RPMI7951 (cell line): ENCODE results near the gene GALNT11. TPM values are rescaled to one million over a fixed set of nuclear protein-coding genes. Genes with fewer than 3 reads are reported as not detected.
"Not testable (repeated sequence)": the region's sequence is repeated elsewhere in the genome, so short reads cannot be mapped to it uniquely, and the experiment has no call there.

ENCODE experiments used
- DNase-seq: peaks from one replicate; pipeline ENCODE4 v3.0.0-alpha.2; 2012; ENCODE audit warnings: low read depth
- total RNA-seq: library from RNA; depleted of rRNA; stranded (reverse); fragments of >200 nt; shearing (Covaris generic); gene quantifications from 2 replicates; pipeline ENCODE4 v1.2.3, GENCODE V29; 2014; rRNA removed

Gene GALNT11
- 38.0 and 40.9 TPM in 2 replicates for total RNA-seq

DNA sequence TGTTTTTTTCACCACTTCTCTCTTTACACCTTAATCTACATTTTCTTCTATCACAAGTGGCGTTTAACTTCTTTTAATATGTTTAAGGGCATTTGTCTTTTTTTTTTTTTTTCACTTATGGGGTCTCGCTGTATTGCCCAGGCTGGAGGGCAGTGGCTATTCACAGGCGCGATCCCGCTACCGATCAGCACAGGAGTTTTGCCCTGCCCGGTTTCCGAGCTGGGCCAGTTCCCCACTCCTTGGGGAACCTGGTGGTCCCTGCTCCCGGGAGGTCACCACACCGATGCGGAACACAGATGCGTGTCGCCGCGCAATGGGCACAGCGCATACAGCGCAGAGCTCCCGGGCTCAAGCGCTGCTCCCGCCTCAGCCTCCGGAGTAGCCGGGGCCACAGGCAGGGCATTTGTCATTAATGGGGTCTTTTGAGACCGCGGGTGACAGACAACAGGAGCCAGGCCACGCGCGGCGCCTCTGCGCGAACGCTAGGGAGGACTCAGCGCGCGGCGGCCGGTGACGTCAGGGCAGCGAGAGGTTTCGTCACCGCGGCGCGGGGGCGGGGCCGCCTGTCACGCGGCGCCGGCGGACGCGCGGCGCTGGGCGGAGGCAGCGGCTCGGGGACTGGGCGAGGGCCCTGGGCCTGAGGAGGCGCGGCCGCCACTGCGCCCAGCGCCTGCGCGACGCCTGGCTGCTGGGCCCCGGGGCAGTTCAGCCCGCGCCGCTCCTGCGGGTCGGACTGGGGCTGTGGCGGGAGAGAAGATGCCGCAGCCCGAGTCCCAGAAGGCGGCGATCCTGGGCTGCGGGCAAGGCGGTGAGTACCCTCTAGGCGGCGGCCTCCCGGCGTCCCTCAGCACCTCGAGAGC lies at the start of gene GALNT11:
Gene GALNT11, plus strand, starts transcription at position 598 of the 860 bp plus-strand sequence. CDS start 68,554 bp downstream, outside the sequence.
- DNase-seq = peak; percentile 86

DNA sequence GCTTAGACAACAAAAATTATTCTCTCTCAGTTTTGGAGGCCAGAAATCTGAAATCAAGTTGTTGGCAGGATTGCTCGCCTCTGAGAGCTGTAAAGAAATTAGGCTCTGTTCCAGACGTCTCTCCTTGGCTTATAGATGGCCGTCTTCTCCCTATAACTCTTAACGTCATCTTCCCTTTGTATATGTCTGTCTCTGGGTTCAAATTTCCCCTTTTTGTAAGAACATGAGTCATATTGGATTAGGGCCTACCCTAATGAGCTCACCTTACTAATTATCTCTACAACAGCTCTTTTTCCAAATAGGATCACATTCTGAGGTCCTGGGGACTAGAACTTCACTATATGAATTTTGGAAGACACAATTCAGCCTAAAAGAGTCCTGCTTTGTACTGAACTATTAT lies 46.9 kb upstream of the GALNT11 start:
- no peak for DNase-seq

DNA sequence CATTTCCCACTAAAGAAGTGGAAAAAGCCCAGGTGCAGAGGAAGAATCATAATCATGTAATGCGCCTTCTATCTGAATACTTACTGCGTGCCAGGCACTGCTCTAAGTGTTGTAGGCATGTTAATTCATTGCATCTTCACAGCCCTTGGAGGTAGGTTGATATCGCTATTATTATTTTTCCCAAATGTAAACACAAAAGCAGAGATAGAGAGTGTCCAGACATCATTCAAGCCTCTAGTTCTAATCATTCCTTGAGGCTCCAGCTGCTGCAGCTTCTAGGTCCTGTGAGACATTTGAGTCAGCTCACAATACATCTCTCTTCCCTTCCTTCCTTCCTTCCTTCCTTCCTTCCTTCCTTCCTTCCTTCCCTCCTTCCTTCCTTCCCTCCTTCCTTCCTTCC lies 44.3 kb upstream of the GALNT11 start:
- DNase-seq = no peak

DNA sequence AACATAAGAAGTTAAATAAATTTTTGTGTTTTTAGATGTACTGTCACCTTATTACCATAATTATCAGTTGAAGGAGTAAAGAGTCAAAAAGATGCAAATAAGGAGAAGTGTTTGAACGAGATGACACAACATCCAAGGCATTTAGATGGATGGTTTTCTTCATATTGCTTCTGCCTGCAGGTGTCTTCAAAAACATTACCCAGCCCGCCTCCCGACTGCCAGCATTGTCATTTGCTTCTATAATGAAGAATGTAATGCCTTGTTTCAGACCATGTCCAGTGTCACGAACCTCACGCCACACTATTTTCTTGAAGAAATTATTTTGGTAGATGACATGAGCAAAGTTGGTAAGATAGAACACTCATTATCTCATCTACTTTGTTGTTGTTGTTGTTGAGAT lies 42.7 kb upstream of the GALNT11 start:
- peak; percentile 10 for DNase-seq

DNA sequence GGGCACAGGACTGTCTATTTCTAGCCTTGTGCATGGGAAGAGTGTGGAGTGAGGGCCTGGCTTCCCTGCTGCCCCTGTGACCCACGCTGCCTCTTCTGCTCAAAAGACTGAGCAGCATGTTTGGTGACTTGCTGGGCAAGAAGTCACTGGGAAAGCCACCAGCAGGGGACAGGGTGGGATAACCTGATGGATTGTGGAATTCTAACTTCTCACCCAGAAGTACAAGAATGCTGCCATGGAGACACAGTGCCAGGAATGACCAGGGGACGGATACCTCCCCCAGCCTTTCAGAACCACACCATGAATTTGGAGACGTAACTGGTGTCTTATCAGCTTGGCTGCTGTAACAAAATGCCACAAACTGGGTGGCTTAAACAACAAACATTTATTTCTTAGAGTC lies 40.9 kb upstream of the GALNT11 start:
- no peak for DNase-seq

DNA sequence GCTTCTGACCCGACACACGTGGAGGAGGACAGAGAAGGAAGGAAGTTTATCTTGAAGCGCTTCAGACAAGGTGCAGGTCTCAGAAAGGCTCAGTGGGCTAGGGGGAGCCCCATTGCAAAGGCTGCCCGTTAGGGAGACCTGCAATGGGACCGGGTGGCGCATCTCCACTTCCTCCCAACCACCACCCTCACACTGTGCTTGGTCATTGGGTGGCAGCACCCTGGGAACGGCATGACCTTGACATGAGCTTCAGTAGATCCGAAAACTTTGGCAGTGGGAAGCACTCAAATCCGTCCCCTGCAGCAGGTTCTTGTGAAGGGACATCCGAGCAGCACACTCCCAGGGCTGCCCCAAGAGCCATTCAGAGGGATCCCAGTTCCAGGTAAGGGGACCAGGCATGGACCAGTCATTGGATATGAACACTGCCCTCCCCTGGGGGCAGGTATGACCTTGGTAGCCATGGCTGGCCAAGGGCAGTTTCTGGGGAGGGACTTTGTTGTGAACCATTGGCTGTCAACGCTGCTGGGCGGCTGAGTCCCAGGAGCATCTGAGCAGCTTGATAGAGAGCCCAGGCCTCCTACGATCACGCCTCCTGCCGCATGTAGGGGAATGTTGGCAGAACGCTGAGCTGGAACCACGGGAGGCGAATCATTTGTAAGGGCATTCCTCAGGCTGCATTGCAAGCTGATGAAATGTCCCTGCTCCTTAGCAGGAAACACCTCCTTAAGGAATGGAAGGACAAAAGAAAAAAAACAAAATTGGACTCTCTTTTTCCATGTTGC lies 37.5 kb upstream of the GALNT11 start:
- DNase-seq = no peak

DNA sequence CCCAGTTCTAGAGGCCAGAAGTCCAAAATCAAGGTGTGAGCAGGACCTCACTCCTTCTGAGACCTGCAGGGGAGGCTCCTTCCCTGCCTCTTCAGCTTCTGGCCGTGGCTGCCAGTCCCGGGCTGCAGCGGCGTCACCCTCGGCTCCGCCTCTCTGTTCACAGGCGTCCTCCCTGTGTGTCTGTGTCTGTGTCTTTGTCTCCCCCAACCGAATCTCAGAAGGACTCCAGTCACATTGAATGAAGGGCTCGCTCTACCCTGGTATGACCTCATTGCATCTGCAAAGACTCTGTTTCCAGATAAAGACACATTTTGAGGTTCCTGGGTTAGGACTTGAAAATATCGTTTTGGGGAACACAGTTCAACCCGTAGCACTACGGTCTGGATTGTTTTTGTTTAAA lies 33.1 kb upstream of the GALNT11 start:
- peak; percentile 39 for DNase-seq

DNA sequence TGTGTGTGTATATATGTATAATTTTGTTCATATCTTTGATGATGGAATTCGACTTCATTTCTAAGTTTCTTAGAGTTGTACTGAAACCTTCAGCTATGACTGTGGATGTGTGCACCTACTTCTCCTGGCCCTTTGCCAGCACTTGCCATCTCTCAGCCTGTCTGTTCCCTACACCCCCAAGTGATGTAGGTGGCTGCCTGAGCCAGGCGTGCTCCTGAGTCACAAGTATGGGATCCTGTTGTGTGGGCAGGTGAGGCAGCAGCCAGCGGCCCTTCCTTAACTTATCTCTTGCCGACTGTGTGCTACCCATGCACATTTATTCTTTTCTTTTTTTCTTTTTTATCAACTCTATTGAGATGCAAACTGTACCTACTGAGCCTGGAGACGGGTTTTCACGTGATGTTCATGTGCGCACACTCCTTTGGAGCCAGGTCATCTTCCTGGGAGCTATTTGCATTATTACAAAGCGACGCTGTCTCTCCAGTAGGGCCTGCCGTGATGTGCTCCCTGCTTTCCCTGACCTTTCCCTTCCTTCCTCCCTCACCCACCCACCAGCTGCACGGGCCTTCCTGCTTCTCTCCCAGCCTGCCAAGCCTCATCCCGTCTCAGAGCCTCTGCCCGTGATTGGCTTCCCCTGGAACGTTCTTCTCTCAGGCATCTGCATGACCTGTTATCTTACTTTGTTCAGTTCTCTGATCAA lies 31.3 kb upstream of the GALNT11 start:
- no peak for DNase-seq

DNA sequence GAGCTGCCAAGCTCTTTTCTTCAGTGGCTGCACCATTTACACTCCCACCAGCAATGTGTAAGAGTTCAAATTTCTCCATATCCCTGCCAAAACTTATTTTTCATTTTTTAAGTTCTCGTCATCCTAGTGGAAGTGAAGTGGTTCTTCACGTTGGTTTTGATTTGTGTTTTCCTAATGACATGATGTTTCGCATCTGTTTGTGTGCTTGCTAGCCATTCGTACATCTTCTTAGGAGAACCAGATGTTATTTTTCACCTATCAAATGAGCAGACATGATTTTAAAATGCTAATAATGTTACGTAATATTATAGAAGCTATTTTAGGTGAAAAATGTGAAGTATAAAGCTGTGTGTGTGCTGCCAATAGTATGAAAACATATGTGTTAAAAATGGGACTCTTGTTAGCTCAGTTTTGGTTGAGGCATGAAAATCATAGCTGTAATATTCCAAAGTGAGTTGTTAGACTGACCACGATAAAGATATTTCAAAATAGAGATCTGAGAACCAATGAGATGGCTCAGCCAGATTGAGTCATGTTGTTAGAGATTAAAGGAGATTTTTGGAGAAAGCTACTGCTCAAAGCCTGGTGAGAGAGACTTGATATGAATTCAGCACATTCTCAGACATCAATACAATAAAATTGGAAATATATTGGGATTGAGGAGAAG lies 25.9 kb upstream of the GALNT11 start:
- DNase-seq = no peak

DNA sequence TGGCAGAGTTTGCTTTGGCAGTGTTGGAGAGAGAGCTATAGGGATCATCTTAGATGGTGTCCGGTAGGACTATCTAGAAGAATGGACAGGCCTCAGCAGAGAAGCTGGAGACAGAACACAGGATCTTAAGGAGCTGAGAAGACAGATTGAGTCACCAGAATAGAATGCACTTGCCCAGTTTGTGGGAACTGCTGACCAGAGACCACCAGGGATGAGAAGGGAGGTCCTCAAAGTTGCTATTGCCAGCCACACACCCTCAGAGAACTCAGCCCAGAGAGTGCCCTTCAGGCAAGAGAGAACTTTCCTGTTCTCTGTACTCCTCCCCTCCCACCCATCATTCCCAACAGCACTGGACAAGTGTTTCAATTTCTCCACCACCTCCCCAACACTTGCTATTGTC lies 25.3 kb upstream of the GALNT11 start:
- DNase-seq = no peak

DNA sequence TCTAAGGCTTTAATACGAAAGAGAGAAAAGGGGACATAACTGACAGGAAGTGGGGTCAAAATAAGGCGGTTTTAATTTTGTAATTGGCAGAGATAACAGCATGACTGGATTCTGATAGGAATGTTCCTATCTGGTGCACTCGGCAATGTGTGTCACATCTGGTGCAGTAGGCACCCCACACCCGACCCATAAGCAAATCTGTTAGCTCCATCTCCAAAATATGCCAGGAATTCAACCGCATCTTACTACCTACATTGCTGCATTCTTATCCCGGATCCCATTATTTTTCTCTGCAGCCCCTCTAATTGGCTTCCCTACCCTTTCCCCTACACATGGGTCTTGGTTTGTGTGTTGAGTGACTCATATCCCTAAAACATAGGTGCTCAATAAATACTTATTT lies 19.1 kb upstream of the GALNT11 start:
- DNase-seq = peak; percentile 51

DNA sequence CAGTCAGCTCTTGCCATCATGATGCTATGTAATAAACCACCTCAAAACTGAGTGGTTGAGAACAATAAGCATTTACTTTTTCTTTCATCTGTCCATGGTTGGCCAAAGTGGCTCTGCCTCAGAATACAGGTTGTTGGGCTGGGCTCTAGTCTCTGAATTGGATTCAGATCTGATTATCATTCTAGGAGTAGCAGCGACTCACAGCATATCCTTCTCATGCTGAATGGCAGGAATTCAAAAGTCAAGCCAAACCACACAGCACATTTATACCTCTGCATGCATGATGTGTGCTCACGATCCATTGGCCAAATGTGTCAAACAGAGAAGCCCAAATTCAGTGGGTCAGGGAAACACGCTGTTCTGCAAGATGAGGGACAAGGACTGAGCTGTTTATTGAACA lies 13.6 kb upstream of the GALNT11 start:
- no peak for DNase-seq

DNA sequence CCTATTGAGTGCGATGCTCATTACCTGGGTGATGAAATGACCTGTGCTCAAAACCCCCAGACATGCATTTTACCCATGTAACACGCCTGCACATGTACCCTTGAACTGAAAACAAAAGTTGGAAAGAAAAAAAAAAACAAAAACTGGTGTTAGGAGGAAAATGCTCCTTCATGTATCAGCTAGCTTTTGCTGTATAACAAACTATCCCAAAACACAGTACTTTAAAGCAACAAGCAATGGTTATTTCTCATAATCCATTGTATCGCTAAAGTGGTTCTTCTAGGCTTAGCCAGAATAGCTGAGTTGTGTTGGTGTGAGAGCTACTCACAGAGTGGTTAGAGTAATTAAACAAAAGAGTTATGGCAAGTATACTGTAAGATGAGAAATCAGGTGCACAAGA lies 12.2 kb upstream of the GALNT11 start:
- DNase-seq = no peak

DNA sequence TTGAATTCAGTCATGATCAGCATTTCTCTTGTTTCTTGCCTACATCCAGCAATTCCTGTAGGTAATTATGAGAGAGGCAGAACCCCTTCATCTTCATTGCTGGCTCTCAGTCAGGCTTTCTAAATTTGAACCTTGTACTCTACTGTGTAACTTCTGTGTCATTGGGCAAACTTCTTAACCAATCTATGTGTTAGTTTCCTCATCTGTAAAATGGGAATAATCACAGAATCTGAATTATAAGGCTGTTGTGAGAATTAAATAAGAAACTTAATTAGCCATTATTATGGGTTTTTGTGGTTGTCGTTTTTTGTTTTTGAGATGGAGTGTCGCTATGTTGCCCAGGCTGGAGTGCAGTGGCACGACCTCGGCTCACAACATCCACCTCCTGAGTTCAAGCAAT lies 11.5 kb upstream of the GALNT11 start:
- no peak for DNase-seq

DNA sequence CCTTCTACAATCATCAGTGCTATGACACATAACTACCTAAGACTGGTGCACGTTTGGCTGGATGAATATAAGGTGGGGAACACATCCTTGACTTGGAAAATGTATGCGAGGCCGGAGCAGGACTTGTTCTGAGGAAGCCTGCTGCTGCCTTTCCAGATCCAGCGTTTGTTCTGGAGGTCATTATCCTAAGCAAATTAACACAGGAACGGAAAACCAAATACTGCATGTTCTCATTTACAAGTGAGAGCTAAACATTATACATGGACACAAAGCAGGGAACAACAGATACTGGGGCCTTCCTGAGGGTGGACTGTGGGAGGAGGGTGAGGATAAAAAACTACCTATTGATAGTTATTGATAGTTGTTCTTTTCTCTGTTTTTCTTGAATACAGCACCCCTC lies 10.8 kb upstream of the GALNT11 start:
- DNase-seq = no peak

DNA sequence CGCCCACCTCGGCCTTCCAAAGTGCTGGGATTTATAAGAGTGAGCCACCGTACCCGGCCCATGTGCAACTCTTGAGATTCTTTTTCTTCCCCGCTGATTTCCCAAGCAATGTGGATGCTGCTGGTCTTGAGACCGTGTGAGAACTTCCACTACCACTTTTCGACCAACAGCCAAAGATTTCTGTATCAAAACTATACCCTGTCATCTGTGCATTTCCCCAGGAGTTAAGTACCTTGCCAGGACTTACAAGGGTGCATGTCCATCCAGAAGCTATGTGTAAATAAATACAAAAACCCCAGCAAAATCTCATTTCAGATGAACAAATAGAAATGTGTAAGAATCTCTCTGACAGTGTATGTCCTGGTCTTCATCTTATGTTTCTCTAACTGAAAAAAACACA lies 9.9 kb upstream of the GALNT11 start:
- no peak for DNase-seq

DNA sequence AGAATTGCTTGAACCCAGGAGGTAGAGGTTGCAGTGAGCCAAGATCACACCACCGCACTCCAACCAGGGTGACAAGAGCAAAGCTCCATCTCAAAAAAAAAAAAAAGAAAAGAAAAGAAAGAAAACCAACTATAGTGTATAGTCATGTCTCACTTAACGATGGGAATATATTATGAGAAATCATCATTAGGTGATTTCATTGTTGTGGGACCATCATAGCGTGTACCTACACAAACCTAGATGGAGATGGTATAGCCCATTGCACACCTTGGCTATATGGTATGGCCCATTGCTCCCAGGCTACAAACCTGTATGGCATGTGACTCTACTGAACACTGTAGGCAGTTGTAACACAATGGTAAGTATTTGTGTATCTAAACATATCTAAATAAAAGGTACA lies 8.5 kb upstream of the GALNT11 start:
- no peak for DNase-seq

DNA sequence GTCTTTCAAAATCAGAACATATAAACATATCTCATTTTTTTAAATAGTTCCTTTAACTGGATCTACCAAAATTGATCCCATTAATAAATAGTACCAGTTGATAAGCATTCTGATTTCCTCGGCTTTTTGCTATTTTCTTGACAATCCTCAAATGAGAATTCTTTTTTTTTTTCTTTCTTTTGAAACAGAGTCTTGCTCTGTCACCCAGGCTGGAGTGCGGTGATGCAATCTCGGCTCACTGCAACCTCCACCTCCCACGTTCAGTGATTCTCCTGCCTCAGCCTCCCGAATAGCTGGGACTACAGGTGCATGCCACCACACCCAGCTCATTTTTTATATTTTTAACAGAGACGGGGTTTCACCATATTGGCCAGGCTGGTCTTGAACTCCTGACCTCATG lies 7.8 kb upstream of the GALNT11 start:
- not testable (repeated sequence) for DNase-seq

DNA sequence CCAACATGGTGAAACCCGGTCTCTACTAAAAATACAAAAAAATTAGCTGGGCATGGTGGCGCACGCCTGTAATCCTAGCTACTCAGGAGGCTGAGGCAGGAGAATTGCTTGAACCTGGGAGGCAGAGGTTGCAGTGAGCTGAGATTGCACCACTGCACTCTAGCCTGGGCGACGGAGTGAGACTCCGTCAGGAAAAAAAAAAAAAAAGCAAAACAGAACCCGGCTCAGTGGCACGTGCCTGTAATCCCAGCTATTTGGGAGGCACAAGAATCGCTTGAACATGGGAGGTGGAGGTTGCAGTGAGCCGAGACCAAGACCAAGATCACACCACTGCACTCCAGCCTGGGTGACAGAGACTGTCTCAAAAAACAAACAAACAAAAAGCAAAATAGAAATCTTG lies 3.7 kb upstream of the GALNT11 start:
- DNase-seq = not testable (repeated sequence)

DNA sequence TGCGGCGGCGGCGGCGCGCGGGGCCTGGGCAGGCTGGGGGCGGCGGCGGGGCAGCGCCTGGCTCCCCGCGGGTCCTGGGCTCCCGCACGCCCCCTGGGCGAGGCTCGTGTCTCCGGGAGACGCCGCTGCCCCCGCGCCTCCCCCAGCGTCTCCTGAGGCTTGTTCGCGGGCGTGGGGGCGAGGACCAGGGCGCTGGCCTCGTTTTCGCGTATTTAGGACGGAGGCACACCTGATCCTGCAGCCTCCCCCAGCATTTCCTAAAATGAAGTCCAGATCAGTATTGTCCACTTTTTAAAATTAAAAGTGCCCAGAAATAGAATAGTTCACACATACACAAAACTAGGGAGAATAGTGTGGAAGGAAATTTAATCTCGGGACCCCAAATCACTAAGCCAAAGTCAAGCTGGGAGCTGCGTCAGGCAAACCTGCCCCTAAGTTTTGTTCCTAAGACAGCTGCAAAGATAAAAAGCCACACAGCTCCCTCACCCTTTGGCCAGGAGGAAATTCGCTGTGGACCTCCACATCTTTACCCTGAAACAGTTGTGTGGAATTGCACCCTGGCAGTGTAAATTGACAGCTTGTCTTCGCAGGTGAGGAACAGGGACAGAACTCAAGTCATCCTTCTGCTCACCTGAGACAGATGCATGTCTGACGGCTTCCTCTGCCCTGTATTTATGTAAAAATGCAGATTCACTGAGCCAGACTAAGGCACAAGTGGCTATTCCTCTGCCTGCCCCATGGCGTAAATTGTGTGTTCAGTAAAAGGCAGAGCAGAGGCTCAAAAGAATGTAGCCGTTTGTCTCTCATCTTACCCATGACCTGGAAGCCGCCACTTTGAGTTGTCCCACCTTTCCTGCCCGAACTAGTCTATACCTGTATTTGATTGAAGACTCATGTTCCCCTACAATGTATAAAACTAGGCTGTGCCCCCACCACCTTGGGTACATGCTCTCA lies 740 bp downstream of the GALNT11 start:
- DNase-seq = no peak
